ENCODE measurements around the gene NEUROG1. TPM values are rescaled to one million over a fixed set of nuclear protein-coding genes. Genes with fewer than 3 reads are reported as not detected.

Gene NEUROG1
- total and polyA plus RNA-seq, 2 experiments from 2014 or later = not detected

DNA sequence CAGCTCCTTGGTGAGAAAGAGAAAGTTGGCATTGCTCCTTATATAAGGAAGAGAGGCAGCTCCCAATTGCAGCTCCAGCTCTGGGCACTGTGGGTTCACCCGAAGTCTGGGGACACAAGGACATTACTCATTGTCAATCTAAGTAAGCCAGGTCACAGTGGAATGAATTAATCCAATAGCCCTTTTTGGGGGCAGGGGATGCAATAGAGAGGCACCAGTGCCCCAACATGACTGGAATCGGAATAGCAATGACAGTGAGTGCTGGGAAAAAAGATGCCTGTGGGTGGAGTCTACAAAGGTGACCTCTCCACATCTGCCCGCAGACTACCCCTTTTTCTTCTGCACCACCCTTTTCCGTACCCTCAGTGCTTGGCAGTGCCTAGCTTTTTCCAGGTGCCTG, 11.1 kb upstream of the NEUROG1 start:
- no peak overlapping the region for H3K27ac ChIP-seq
- peaks cover 8% of the 10 kb centered on the region for H3K4me1 ChIP-seq (ENCODE audit: low read depth)
- TF ChIP-seq, protein P1, sequence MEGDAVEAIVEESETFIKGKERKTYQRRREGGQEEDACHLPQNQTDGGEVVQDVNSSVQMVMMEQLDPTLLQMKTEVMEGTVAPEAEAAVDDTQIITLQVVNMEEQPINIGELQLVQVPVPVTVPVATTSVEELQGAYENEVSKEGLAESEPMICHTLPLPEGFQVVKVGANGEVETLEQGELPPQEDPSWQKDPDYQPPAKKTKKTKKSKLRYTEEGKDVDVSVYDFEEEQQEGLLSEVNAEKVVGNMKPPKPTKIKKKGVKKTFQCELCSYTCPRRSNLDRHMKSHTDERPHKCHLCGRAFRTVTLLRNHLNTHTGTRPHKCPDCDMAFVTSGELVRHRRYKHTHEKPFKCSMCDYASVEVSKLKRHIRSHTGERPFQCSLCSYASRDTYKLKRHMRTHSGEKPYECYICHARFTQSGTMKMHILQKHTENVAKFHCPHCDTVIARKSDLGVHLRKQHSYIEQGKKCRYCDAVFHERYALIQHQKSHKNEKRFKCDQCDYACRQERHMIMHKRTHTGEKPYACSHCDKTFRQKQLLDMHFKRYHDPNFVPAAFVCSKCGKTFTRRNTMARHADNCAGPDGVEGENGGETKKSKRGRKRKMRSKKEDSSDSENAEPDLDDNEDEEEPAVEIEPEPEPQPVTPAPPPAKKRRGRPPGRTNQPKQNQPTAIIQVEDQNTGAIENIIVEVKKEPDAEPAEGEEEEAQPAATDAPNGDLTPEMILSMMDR (IDR thresholded peaks at IDR 0.05; ENCODE audit: low read depth, low read length) = no peak
- no peak overlapping the region for H3K4me3 ChIP-seq
- peaks cover 93% of the 10 kb centered on the region for H3K27me3 ChIP-seq
- no peaks in the 10 kb centered on the region for H3K9me3 ChIP-seq (ENCODE audit: low read depth)
- no peak for DNase-seq (ENCODE audit: low read depth in 1 of 2, low spot score in 1 of 2)
- no peaks in the 10 kb centered on the region for H3K36me3 ChIP-seq

DNA sequence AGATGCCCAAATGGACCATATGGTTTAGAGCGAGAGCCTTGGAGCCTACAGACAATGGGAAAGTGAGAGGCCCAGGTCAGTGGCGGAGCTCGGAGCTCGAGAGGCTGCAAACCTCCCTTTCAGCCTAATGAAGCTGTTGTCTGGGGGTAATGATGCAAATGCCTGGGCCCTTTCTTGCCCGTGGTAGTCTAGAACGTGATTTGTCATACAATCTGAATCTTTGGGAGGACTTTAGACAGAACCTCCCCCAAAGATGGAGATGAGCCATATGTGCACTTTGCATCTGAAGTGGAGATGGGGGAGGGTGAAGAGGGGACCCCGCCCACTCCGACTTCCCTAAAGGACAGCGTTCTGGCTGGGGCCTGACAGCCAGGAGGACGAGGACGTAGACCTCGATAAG, 10.3 kb upstream of the NEUROG1 start:
- H3K27me3 ChIP-seq = peaks cover 100% of the 10 kb centered on the region
- no peaks in the 10 kb centered on the region for H3K36me3 ChIP-seq
- H3K4me1 ChIP-seq (ENCODE audit: low read depth) = peaks cover 8% of the 10 kb centered on the region
- DNase-seq (ENCODE audit: low read depth in 1 of 2, low spot score in 1 of 2) = no peak
- no peak overlapping the region for H3K4me3 ChIP-seq
- H3K27ac ChIP-seq = no peak overlapping the region
- TF ChIP-seq, protein P1 (IDR thresholded peaks at IDR 0.05; ENCODE audit: low read depth, low read length) = no peak
- no peaks in the 10 kb centered on the region for H3K9me3 ChIP-seq (ENCODE audit: low read depth)

DNA sequence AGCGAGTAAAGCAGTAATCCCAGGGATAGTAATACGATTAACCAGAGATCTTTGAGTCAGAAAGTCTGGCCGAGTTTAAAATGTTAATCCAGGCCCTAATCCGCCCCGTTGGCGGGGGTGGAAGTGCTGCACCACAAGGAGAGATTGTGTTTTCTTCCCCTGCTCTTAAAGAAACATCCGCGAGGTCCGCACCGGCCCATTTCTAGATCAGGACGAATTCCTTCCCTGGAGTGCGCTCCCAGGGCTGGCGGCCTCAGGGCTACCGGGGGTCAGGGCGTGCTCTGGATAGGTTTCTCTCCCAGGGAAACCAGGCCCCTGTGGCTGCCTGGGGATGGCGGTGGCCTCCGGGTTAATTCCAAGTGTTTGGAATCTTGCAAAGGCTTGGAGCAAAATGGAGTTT, 9.3 kb upstream of the NEUROG1 start:
- Histone ChIP-seq H3K9me3 (ENCODE audit: low read depth) (no peaks in the 10 kb centered on the region), H3K27me3 (peaks cover 100% of the 10 kb centered on the region), H3K27ac (no peak overlapping the region), H3K36me3 (no peaks in the 10 kb centered on the region), H3K4me1 (ENCODE audit: low read depth) (peaks cover 8% of the 10 kb centered on the region), H3K4me3 (no peak overlapping the region)
- TF ChIP-seq, protein P1 (IDR thresholded peaks at IDR 0.05; ENCODE audit: low read depth, low read length) = no peak
- no peak for DNase-seq (ENCODE audit: low read depth in 1 of 2, low spot score in 1 of 2)

DNA sequence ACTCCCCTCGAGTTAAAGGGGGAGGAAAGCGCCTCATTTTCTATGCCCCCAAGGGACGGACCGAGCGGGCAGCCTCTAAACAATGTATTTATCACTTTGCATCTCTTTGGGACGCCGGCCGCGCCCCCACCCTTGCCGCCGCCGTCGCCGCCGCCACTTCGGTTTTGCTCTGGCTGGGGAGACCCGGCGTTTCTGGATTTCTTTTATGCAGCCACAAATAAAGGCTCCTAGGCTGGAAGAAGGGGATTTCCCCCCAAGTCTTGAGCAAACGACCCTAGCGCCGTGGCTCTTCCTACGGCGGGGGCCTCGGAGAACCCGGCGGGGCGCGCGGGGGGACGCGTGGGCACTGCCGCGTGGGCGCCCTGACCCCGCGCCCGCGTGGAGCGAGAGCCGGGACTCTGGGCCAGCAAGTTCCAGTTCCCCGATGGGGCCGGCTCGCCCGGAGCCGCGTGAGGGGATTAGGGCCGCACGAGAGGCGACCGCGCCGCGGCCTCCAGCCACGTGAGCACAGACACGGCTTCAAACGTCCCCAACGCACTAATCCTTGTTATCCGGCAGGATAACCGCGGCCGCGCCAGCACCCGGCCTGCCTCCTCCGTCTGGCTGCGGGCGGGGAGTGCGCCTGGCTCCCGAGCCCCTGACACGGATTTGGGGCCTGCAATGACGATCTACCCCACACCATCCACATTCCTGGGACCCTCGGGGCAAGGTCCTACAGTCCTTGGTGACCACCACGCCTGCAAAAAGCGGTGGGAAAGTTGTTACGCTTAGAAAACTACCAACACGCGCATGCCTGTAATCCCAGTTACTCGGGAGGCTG, 7.9 kb upstream of the NEUROG1 start:
- Histone ChIP-seq H3K27me3 (peaks cover 100% of the 10 kb centered on the region), H3K9me3 (ENCODE audit: low read depth) (no peaks in the 10 kb centered on the region)

DNA sequence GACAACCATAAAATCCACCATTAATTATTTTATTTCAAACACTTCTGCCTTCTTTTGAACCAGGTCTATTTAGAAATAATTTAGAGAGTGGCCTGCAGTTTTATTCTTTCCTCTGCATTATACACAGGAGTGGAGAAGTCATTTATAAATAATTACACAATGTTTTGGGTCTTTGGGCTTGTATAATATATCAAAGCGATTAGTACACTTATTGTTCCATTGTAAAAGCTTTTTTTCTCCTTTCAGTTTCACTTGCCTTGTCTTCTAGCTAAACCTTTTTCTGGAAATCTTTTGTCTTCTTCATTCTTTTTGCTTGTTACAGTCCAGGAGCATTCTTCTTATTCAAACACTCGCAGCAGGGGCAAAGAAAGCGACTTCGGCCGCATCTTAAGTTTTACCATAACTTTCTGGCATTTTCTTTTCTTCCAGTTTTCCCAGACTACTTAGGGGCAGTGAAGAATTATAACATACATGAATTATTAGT, 7.3 kb upstream of the NEUROG1 start:
- DNase-seq (ENCODE audit: low read depth in 1 of 2, low spot score in 1 of 2) = no peak
- Histone ChIP-seq H3K27ac (no peak overlapping the region), H3K36me3 (no peaks in the 10 kb centered on the region), H3K4me1 (ENCODE audit: low read depth) (peaks cover 8% of the 10 kb centered on the region), H3K9me3 (ENCODE audit: low read depth) (no peaks in the 10 kb centered on the region), H3K27me3 (peaks cover 100% of the 10 kb centered on the region), H3K4me3 (no peak overlapping the region)
- TF ChIP-seq, protein P1 (IDR thresholded peaks at IDR 0.05; ENCODE audit: low read depth, low read length) = no peak

More for the DNA sequence above, 7.9 kb upstream of the NEUROG1 start:
- TF ChIP-seq, protein P1 (IDR thresholded peaks at IDR 0.05; ENCODE audit: low read depth, low read length) = no peak
- H3K4me1 ChIP-seq (ENCODE audit: low read depth) = peaks cover 8% of the 10 kb centered on the region
- no peak overlapping the region for H3K27ac ChIP-seq
- peak overlapping the region; percentile 1 for H3K4me3 ChIP-seq
- peak; percentile 12 to 42 for DNase-seq (ENCODE audit: low read depth in 1 of 2, low spot score in 1 of 2)
- no peaks in the 10 kb centered on the region for H3K36me3 ChIP-seq
